Stimulated activated CD4-positive, alpha-beta T cell treated with anti-CD3 and anti-CD28 coated beads, Interleukin-4, amount 100 ng/mL, for 48 hours (primary cell): ENCODE measurements around the gene LDLRAD2.
"Not testable (repeated sequence)": the region's sequence is repeated elsewhere in the genome, so short reads cannot be mapped to it uniquely, and the experiment has no call there.

Source experiments
- DNase-seq, 2 donors: peaks; one replicate each; pipeline ENCODE4 v3.0.0-alpha.2; 2020; ENCODE audit warnings: low read depth in 2 of 2

LDLRAD2 gene

GRCh38 chr1:21823980-21824702 lies 12.1 kb downstream of the LDLRAD2 start:
- no peak for DNase-seq

GRCh38 chr1:21824926-21825325 lies 12.9 kb downstream of the LDLRAD2 start:
- no peak for DNase-seq

GRCh38 chr1:21825393-21825792 lies 13.3 kb downstream of the LDLRAD2 start:
- no peak for DNase-seq

- not testable (repeated sequence) for DNase-seq
These were observed 14.6 kb downstream of the LDLRAD2 start for GRCh38 chr1:21826694-21827093.

- DNase-seq: no peak
These were observed 15.1 kb downstream of the LDLRAD2 start for GRCh38 chr1:21827141-21827679.

- no peak for DNase-seq
These were observed 16.0 kb downstream of the LDLRAD2 start for GRCh38 chr1:21828075-21828474.

- DNase-seq: no peak
These were observed 16.6 kb downstream of the LDLRAD2 start for GRCh38 chr1:21828506-21829210.

- no peak for DNase-seq
These were observed 17.2 kb downstream of the LDLRAD2 start for GRCh38 chr1:21829294-21829693.

GRCh38 chr1:21830792-21831453 lies 18.9 kb downstream of the LDLRAD2 start:
- no peak for DNase-seq

- no peak for DNase-seq
These were observed 19.4 kb downstream of the LDLRAD2 start for GRCh38 chr1:21831454-21831970.

- DNase-seq: no peak
These were observed 21.4 kb downstream of the LDLRAD2 start for GRCh38 chr1:21833392-21833976.

GRCh38 chr1:21834094-21834493 lies 22.0 kb downstream of the LDLRAD2 start:
- DNase-seq: no peak

- DNase-seq: no peak
These were observed 22.6 kb downstream of the LDLRAD2 start for GRCh38 chr1:21834666-21835065.

- no peak for DNase-seq
These were observed 23.9 kb downstream of the LDLRAD2 start for GRCh38 chr1:21836010-21836409.

GRCh38 chr1:21836729-21837128 lies 24.7 kb downstream of the LDLRAD2 start:
- no peak for DNase-seq

- DNase-seq: no peak
These were observed 25.4 kb downstream of the LDLRAD2 start for GRCh38 chr1:21837476-21837875.

- no peak for DNase-seq
These were observed 26.5 kb downstream of the LDLRAD2 start for GRCh38 chr1:21838359-21839157.

GRCh38 chr1:21839337-21840037 lies 27.4 kb downstream of the LDLRAD2 start:
- no peak for DNase-seq

GRCh38 chr1:21840981-21841380 lies 28.9 kb downstream of the LDLRAD2 start:
- no peak for DNase-seq

GRCh38 chr1:21841852-21842466 lies 29.9 kb downstream of the LDLRAD2 start:
- no peak for DNase-seq
